Suppressor macrophage treated with lipopolysaccharide for 4 hours (primary cell): ENCODE measurements around the gene FOXN1.
"Not testable (repeated sequence)": the region's sequence is repeated elsewhere in the genome, so short reads cannot be mapped to it uniquely, and the experiment has no call there.

ENCODE experiments used
- DNase-seq: peaks from one replicate; pipeline ENCODE4 v3.0.0-alpha.2; 2020

FOXN1 gene

DNA sequence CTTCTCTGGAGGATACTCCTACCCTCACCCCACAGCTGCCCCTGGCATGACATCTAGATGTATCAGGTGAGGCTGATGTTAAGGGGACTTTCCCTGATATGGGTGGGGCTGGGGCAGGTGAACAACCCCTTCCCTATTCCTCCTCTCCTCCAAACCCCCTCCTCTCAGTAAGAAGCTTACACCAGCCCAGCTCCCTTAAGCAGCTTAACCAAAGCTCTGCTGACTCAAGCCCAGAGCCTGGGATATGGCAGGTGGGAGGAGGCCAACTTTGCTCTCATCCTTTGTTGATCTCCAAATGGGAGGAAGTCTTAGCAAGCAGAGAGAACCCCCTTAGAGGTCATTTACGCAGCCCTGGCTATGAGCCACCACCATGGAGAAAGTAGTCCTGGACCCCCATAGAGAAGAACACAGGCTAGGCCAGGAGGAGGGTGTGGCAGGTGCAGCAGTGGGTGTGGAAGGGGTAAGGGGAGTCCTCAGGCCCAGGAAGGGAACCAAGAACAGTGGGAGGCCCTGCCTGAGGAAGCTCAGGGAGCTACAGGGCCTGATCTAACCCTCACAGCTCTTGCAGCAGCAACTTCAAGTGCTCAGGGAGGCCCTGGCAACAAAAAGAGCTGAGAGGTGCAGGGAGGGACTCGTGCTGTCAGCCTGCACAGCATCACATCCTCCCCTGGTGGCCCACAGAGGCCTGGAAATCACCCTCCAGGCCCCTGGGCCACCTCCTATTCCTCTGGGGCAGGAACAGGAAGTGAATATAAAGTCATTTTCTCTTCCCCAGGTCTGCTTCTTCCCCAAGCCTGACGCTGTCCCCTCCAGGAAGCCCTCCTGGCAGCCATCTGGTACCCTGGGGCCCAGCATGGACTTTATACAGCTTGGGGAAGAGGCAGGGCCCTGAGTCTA, 43.3 kb downstream of the FOXN1 start:
- peak; percentile 81 for DNase-seq

DNA sequence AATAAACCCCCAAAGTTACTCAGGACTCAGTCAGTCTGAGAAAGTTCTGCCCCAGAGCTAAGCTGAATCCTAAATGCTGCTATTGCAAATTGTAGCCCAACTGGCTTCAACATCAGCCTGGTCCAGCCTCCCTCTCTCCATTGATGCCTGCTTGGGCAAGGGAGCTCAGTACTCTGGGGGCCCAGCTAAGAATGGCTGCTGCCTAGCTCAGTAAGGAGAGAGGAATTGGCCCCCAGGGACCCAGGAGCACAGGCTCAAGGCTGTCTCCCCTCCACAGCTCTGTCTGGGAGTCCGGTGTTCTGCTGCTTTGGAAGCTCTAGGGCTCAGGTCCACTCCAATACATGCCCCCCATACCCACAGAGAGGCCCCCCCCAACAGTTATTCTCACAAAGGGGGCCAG, 44.7 kb downstream of the FOXN1 start:
- DNase-seq, result no peak

DNA sequence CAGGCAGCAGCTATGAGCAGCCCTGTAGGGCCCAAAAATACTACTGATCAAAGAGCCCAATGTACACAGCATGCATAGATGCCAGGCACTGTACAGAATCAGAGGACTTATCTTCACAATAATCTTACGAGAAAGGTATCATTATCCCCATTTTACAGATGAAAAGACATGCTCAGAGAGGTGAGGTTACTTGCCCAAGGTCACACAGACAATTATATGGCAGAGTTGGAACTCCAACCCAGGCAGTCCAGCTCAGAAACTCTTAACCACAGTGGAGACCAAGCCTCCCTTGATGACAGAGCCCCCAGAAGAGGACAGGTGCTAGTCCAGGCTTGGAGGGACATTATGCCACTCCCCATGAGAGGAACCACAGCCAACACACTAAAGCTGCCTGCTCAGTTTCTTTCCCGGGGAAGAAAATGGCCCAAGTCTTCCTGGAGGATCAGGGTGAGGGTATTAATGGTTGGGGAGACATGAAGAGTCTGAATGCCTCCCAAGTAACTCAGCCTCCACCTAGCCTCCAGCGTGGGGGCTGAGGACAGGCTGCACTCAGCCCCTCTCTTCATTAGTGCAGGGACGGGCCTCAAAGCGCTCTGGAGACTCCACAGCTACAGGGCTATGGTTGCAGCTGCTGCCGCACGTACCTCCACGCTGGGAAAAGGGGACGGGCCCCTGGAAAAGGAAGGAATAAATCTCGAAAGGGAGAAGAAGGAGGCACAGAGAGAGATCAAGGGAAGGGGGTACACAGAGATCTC, 45.5 kb downstream of the FOXN1 start:
- no peak for DNase-seq

DNA sequence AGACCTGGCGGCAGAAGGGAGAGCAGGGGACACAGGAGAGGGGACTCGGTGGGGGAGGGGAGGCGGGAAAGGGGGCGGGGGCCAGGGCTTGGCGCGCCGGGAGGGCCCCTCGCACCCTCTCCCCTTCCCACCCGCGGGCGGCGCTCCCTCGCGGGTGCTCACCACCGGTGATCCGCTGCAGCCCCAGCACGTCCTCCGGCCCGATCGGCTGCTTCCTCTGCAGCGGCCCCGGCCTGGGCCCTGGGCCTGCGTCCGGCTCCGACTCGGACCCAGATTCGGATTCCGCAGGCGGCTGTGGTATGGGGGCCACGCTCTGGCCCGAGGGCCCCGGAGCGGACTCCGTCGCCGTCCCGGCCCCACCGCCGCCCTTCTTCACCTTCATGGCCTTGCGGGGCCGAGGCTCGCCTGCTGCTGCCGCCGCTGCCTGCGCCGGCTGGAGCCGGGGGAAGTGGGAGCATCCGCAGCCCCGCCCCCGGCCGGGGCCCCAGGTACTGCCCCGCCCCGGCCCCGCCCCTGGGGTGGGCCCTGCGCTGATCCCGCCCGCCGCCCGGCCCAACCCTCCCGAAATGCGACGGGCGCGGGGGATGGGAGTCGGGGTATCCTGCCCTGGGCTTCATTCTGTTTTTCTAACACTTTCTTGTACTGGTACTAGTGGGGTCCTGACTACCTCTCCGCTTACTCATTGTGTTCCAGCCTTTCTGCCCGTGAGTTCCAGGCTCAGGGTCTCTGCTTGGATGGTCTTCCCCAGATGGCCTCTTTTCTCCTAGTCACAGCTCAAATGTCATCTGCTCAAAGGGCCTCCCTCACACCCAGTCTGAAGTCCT, 46.2 kb downstream of the FOXN1 start, which contains the start of gene UNC119:
Gene UNC119 (minus strand): TSS at position 449 of the 824 bp plus-strand sequence. CDS start 67 bp downstream, at position 382.
- peak; percentile 88 for DNase-seq

DNA sequence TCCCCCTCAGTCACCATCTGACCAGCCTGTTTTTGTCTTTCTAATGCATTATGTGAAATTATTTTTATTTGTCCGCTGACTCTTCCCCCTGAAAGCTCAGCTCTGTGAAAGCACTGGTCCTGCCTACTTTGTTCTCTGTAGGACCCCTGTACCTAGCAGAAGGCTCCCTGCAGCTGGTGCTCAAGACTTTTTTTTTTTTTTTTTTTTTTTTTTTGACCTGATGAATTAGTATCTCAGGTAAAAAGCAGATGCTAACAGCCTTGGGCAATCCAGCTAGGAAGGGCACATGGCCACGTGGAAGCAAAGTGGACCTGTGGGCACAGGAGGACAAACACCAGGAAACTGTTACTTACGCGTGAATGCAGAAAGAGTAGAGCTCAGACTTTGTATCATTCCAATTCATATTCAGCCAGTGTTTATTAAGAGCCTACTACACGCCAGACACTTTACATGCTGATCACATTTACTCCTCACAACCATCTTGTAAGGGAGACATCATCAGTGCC, 46.9 kb downstream of the FOXN1 start:
- no peak for DNase-seq

DNA sequence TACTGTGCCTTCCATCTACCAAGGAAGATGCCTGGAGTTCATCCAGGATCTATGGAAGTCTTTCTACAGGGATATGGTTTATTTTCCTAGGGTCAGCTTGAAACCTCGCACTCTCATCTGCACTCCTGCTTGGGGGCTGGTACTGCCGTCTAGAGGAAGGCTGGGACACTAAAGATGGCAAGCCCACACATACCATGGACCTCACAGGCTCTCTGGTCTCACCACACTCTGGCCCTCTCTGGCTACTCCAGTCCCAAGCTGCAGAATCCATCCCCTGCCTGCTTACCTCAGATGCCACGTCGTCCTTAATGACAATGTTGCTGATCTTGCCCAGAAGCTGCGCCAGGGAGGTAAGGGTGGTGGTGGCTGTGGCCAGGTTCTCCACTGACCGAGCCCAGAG, 48.4 kb downstream of the FOXN1 start:
- DNase-seq, result no peak

DNA sequence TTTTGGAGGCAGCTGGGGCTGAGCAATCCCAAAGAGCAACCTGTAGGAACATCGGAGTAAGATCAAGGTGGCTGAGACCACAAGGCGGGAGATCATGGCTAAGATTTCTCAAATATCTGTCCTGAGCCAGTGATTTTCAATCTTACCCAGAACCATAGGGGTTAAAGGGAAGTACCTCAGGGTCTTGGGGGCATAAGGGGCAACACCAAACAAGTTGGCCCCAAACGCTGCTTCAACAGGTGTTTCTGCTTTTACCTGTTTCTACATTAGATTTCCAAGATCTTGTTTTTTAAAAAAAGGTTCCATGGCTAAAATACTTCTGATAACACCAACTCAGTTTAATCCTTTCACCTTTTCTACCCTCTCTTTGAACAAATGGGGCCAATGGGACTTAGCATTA, 48.9 kb downstream of the FOXN1 start:
- no peak for DNase-seq

DNA sequence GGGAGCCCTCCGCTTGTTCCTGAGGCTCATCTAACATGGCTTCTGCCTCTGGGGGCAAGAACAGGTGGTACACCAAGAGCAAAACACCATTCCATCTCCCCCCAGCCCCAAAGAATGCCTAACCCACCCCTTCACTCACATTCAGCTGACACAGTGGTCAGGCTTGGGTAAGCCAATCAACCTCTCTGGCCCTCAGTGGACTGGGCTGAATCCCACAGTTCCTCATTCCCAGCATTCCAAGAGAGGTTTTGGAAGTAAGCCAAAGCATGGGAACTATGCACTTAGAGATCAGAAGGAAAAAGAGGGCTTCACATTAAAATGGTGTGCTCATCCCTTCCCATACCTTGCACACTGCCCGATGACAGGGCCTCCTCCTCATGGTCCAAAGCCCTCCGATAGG, 57.3 kb downstream of the FOXN1 start:
- no peak for DNase-seq

DNA sequence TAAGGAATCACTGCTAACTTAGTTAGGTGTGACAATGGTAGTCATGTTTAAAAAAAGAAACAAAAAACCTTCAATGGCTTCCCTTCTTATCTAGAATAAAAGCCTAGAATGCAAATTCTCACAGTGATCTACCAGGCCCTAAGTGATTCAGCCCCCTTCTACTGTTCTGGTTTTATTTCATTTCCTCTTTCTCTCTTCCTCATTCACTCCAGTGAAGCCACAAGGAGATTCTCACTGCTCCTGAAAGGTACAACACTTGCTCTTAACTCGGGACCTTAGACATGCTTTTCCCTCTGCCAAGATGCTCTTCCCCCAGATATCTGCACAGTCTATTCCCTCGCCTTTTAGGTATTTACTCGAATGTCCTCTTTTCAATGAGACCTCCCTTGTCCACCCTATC, 61.5 kb downstream of the FOXN1 start:
- peak; percentile 67 for DNase-seq

DNA sequence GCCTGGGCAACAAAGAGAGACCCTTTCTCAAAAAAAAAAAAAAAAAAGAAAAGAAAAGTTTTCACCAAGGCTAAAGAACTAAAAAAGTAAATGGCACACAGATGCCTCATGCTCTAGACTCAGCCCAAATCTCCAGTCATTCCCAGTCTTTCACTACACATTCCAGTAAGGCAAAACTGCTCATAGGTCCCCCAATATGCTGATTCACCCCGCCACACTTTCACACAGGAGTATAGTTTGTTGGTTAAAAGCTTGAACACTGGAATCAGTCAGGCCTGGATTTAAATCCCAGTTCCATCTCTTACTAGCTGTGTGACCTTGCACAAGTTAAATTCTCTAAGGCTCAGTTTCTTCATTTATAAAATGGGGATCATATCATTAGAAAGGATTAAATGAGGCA, 63.3 kb downstream of the FOXN1 start:
- DNase-seq, result no peak

DNA sequence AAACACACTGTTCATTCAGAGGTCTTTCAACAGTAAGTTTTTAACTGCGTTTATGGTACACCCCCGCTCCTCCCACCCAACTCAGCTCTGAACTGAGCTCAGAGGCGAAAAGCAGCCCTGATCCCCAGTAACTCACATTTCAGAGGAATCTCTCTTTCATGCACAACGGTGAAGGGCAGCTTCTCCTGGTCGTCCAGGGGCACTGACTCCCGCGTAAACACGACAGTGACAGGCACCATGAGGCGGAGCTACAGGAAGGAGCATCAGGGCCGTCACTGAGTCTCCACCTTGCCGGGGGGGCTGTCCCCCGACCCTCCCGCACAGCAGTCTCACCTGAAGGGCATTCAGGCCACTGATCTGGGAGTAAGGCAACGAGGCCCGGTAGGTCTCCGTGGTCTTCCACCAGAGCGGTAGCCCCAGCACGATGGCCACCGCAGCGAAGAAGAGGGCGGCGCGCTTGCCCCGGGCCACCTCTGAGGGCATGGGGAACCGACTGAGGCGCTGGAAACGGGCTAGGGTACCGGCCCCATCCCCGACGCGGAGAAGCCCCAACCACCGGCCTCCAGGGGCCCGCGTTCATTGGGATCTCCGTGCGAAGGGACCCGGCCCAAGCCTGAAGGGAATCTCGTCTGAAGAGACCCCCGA, 64.7 kb downstream of the FOXN1 start:
- no peak for DNase-seq

DNA sequence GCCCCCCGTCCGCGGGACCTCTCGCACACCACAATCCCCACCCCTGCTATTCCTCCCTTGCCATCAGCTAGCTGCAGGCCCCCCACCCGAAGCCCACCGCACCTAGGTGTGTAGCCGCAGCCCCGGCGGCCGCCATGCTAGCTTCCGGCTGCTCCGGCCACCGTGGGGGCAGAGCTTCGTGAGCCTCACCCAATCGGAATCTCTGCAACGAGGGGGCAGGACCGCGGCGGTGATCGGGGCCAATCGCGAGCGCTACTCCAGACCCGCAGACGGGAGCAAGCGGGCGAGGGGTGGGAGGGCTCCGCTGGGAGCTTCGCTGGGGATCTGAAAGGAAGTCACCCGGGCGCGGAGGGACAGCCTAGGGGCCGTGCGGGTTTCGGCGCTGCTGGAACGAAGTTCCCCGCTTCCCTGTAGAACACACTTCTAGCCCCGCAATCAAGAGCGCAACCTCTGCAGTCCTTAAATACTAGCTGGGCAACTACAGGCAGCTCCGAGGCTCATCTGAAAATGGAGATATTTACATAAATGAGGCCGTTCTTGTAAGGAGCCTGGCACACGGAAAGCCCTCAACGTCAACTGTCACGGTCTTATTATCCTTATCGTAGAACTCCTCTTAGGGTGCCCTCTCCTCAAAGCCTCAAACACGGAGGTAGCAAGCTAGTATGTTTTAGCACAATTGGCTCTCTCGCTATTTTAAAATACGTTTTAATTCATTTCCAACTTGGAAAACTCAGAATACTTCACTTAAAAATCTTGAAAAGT, 65.4 kb downstream of the FOXN1 start, which contains the start of gene PIGS:
Gene PIGS (minus strand): TSS at position 164 of the 762 bp plus-strand sequence. CDS start 28 bp downstream, at position 136.
- DNase-seq, result peak; percentile 97

DNA sequence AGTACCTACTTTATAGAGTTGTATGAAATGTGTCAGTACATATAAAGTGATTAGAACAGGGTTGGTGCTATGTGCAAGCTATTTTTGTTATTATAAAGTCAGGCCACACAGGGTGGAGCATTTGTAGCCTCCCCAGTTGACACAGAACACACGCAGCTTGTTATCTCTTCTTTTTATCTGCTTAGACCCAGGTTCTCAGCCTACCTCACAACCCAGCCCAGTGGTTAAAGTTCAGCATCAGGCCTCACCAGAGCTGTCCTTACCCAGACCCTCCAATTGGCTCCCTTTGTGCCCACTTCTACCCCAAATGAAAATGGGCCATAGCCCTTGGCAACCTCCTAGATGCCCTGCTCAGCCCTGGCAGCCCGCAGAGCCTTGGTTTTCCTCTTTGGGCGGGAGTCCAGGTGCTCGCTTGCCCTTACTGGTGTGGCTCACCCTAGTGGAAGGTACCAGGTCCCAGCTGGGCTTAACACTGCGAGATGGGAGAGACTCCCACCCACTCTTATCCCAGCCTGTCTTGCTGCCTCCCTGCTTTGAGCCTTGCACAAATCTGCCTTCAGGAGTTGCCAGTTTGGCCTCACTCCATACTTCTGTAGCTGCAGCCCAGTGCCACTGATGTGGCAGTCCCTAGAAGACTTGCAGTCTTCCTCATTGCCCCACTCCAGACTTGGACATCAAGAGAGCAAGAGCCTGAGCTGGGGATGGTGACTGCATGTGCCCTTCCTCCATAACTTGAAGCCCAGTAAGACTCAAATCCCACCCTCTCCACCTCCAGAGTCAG, 66.3 kb downstream of the FOXN1 start:
- DNase-seq, result no peak

DNA sequence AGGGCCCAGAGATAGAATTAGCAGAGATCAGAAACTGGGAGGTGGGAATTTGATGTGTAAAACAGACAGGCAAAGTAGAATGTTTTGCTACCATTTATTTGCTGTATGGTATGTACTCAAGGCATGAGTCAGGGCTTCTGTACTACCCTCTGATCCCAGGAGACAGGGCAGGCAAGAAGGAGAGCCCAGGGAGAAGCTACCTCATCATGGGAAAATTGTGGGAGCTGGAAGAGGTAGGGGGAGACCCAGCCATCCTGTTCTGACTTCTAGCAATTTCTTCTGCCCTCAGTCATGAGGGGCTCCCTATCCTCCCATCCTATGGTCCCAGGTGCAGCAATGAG, 66.9 kb downstream of the FOXN1 start:
- no peak for DNase-seq

DNA sequence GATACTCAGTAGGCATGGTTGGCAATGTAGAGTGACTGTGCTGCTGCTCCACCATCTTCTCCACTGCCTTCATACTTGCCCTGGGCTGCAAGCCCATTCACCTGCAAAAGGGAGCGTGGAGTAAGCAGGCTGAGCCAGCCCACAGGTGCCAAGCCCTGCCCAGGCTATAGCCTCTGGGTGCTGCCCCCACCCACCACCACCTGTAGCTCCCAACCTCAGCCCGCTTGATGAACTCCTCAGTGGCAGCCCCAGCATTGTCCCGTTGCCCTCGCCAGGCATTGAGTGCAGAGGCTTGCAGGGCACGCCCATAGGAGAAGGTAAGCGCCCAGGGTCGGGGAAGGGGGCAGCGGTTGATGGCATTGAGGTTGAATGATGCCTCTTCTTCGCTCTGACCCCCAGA, 67.4 kb downstream of the FOXN1 start:
- no peak for DNase-seq

DNA sequence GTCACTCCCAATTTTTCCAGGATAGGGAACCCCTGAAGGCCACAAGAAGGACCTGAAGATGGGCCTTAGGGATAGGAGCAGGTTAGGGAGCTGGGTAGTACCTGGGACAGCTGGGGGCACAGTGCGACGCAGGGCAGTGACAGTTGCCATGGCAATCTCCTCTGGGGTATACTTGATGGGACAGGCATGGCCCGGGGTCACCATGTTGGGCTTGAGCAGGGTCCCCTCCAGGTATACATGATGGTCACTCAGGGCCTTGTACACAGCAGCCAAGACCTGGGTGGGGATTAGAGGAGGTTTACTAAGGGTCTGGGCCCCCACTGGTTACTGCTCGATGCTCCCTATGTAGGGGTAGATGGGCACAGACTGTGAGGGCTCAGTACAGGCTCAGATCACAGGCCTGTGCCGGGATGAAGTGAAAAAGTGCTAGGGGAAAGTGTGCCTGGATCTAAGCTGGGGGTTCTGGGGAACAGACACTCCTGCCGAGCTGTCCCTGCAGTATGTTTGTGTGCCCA, 67.9 kb downstream of the FOXN1 start:
- DNase-seq, result no peak

DNA sequence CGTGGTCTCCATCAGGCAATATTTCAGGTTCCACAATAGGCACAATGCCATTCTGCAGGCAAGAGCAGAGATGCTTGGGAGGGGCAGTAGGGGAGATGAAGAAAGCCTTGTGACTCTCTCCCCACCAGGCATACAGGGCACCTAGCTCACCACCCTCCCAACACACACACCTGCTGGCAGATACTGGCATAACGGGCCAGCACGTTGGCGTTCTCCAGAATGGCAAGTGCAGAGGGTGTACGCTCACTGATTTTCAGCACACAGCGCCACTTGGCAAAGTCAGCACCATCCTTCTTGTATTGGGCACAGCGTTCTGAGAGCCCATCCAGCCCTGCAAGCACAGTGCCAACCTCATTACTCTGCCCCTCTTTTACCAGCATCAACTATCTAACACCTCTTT, 68.4 kb downstream of the FOXN1 start:
- no peak for DNase-seq

DNA sequence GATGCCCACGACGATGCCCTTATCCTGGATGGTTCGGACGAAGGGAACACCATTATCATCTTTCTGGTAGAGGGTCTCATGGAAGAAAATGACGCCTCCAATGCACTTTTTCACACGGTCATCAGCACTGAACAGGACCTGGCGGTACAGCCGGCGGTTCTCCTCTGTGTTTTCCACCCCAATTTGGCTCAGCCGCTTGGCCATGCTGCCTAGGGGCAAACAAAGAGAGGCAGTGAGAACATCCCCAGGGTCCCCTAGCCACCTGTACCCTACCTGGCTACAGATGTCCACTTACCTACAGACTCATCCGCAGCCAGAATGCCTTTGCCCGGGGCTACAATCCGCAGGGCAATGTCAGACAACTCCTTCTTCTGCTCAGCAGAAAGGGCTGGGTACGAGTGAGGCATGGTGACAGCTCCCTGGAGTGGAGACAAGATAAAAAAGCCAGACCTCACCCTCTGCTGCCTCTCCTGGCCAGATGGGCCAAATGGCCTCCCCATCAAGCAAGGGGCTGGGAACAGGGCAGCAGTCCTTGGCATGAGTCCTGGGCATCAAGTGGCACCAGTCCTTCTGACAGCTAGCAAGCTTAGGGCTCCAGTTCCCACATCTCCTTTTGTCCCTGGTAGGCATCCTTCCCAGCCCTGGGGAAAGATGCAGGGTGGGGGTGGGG, 69.1 kb downstream of the FOXN1 start:
- no peak for DNase-seq

DNA sequence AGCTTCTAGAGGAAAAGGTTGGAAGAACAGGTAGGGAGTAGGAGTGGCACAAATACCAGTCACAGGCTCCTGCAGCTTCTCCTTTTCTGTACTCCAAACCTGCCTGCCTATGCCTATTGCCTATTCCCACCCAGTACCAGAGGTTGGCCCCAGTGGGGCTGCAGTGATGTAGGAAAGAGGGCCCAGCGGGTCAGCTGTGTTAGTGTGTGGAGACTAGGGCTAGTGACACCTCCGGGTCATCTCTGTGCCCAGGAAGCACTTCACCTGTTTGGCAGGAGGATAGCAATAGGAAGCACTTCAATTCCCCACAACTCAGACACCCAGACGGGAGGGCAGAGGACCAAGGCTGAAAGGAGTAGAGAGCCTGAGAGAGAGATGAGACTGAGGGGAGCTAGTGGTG, 69.9 kb downstream of the FOXN1 start:
- DNase-seq, result not testable (repeated sequence)
